CD4-positive, alpha-beta T cell treated with Interleukin-17A for 1 hour (primary cell): Measurements from ENCODE around the gene SERPINA6.
"Not testable (repeated sequence)": the region's sequence is repeated elsewhere in the genome, so short reads cannot be mapped to it uniquely, and the experiment has no call there.

Experiments used
- DNase-seq: peaks from one replicate; pipeline ENCODE4 v3.0.0-alpha.2; 2020

The SERPINA6 gene

DNA sequence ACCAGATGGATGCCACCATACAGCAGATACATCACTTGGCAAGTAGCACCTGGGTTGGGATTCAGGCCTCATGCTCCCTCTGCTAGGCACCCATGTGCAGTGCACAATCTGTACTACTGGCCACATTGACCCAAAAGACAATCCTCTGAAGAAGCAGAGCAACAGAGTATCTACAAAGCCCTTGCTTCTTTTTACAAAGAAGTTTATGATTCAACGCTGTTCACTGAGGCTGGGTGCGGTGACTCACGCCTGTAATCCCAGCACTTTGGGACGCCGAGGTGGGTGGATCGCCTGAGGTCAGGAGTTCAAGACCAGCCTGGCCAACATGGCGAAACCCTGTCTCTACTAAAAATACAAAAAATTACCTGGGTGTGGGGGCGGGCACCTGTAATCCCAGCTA, 31.1 kb upstream of the SERPINA6 start:
- not testable (repeated sequence) for DNase-seq

DNA sequence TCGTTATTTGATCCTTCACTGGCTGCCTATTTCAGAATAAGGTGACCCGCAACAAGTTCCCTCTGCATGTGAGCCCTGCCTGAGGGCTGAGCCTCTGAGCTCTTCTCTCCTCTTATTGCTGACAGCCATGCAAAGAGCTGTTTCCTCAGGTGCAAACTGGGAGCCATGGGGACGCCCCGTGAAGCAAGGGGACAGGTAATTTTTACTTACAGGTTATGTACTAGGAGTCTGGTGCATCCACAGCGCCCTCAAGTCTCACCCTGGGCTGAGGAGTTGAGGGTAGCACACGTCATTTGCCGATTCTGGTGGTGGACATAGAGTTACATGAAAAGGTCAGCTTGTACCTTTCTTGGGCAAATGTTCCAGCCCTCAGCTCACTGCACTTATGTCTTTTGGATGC, 26.1 kb upstream of the SERPINA6 start:
- no peak for DNase-seq

DNA sequence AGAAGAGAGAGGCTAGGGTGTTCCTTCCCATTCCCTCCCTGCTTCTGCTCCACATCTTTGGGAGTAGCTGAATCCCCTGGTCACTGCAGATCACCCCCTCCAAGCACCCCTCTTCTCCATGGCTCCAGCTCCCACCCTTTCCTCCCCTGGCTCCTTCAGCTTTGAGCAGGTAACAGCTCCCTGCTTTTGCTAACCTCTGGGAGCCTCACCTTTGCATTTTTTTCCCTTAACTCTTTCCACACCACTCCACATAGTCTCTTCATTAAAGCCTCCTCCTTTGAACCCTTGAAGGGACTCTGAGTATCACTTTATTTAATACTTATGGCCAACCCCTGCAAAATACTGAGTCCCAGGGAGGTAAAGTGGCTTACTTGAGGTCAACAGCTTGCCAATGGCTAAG, 25.7 kb upstream of the SERPINA6 start:
- DNase-seq, result no peak

DNA sequence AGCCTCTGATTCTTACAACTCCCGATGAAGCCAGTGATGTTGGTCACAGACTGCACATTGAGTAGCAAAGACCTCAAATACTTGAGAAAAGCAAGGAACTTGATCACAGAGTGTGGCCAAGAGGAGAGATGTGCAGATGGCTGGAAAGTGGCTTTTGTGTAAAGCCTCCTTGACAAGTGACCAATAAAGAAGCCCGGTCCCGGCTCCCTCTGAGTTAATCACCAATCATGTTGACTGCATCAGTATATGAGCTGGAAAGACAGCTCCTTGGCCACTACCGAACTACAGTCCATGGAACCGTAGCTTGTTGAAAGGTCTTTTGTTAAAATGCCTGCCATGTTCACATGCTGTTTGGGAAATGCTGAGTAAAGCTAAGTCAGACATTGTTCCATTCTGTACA, 23.7 kb upstream of the SERPINA6 start:
- no peak for DNase-seq

DNA sequence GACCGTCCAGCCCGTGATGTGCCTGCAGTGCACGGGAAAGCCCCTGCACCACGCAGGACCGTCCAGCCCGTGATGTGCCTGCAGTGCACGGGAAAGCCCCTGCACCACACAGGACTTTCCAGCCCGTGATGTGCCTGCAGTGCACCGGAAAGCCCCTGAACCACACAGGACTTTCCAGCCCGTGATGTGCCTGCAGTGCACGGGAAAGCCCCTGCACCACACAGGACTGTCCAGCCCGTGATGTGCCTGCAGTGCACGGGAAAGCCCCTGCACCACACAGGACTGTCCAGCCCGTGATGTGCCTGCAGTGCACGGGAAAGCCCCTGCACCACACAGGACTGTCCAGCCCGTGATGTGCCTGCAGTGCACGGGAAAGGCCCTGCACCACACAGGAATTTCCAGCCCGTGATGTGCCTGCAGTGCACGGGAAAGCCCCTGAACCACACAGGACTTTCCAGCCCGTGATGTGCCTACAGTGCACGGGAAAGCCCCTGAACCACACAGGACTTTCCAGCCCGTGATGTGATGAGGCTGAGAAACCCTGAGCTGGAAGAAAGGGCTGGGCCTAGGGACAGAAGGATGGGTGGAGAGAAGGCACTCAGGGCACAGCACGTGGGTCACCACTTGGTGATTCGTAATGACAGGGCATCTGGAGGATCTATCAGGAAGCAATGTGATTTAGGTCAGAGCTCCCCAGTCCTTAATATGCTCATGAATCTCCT, 23.1 kb upstream of the SERPINA6 start:
- DNase-seq, result peak; percentile 75

DNA sequence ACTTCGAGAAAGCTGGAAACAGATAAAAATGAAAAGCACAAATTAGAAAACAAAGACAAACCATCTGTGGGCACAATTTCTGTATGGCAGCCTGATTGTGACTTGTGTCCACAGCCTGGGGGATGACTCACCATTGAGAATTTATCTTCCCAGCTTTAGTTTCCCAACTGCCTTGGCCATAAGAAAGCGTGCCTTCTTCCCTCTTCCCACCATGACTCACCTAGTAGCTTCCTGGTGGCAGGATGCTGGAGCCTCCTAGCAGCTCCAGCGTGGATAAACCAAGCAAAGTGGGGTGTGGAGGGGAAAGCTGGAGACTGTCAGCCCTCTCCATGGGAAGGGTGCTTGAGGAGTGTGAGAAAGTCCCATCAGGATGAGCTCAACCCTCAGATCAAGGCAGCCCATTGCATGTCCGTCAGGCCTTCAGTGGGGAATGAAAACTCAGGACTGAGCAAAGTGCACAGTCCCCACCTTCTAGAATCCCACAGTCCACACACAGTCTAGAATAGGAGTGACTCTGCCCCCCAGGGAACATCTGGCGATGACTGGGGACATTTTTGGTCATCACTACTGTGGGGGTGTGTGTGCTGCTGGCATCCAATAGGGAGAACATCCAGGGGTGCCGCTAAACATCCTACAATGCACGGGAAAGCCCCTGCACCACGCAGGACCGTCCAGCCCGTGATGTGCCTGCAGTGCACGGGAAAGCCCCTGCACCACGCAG, 22.4 kb upstream of the SERPINA6 start:
- DNase-seq, result no peak

DNA sequence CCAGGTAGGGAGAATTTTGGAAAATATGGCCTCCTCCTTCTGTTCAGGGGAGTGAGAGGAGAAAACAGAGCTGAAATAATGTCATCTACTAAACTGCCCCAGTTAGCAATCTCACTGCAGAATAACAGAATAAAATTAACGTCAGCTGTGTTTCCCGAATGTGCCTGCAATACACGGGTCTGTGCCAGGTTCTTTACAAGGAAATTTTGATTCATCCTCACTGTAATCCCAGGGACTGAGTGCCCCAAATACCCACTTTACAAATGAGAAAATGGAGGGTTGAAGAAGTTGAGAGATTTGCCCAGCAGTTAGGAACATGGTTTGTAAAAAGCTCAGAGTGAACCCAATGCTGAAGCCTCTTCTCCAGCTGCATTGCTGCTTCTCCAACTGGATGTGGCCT, 21.3 kb upstream of the SERPINA6 start:
- no peak for DNase-seq

DNA sequence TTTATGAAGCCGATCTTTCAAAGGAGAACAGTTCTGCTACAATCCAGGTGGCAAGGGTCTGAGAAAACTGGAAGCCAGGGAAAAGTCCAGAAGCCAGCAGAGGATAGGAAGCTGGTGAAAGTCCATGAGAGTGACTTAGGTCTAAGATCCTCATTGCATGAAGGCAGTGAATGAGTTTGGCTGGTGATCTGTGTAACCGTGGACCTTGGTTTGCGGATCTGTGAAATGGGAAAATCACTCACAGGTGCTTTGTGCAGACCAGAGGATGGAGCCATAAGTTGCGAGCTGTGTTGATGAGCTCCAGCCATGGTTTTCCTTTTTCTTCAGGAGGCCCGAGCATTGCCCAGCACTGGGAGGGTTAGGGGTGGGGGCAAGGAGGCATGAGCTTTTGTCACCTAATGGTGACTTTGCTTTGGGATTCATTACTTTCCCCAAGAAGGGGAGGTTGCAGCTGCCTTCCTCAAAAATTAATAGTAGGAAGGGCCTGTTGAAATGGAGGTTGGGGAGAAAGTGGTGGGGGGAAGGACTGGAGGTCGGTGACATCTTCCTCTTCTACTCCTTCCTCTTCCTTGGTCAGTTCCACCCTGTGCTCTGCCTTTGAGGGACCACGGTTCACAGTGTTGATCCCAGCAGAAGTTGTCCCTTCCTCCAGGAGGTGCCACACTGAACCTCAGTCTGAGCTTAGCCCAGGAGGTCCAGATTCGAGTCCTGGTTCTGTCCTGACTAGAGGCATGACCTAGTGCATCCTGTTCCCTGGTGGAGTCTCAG, 20.3 kb upstream of the SERPINA6 start:
- no peak for DNase-seq

DNA sequence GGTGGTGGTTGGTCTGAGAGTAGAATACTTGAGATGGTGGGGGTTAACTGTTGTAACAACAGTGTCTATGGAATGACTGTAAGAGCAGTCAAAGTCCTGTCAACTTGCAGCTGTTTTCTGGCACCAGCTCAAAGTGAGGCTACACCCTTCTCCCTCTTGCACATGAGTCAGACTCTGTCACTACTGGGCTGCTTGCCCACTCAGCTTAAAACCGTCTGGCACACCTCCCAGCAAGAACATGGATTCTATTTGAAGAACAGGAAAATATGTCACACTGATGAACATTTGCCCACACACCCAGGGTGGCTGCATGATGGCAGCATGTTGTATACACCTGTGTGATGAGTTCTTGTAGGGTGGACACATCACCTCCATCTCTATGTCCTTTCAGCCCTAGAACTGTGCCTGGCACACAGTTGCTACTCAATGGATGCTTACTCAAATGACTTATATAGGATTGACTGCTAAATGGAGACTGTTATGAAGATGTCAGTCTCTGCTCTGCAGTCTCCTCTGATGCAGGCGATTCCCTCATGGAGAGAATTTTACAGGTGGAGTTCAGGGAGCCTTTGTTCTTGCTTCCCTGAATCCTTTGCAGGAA, 19.3 kb upstream of the SERPINA6 start:
- DNase-seq, result no peak

DNA sequence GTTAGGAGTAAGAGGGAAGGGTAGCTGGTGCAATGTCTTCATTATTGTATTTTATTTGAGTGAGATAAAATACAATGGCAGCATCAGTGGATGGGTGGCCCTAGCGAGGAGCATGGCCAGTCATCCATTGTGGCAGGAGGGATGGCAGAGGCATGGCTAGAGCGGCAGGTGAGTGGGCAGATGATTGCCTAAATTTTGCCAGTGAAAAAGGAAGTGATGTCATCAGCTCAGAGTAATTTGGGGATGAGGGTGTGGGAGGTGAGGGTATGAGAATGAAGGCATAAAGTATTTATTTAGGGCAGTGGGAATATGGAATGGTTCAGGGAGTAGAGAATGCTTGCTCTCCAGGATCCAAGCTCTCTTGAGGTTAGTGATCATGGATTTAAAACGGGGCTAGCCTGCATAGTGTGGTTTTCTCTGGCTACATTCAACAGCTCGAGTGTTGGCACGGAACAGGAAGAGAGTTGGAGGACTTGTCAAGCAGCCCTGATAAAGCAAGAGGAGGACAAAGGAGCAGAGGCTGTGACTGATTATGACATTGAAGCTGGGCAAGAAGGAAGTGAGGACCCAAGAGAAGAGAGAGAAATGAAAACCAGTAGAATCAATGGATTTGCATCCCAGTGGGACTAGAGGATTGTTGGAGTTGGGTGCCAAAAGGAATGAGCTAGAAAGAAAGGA, 18.7 kb upstream of the SERPINA6 start:
- no peak for DNase-seq

DNA sequence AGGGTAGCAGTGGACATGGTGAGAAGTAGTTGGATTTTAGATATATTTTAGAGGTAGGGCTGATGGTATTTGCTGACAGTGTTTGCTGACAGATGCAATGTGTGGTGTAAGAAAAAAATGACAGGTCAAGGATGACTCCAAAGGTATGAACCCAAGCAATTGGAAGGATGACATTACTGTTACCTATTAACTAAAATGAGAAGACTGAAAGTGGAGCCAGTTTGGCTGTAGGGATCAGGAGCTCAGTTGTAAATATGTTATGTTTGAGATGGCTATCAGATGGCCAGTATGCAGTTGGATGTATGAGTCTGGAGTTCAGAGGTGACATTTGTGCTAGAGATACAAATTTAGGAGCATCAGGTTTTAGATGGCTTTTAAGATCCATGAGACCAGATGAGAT, 17.4 kb upstream of the SERPINA6 start:
- no peak for DNase-seq

DNA sequence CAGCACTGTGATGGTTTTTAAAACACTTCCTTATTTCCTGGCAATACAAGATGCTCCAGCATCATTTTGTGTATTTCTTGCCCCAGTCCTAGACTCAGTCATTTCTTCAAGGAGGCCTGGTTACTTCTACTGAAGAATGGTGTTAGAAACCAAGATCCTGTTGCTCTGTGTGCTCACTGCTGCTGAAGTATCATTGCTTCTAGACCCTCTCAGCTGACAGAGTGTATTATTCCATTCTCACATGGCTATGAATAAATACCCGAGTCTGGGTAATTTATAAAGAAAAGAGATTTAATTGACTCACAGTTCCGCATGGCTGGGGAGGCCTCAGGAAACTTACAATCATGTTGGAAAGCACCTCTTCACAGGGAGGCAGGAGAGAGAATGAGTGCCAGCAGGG, 14.9 kb upstream of the SERPINA6 start:
- no peak for DNase-seq

DNA sequence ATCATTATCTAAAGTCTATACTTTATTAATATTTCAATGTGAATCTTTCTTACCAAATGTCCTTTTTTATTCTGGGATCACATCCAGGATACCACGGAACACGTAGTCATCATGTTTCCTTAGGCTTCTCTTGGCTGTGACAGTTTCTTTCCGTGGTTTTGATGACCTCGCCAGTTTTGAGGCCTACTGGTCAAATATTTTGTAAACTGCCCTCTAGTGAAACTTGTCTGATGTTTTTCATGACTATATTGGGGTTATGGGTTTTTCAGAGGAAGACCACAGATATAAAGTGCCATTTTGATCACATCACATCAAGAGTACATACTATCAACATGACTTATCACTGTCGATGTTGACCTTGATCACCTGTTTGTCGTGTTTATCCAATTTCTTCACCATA, 14.1 kb upstream of the SERPINA6 start:
- DNase-seq, result no peak

DNA sequence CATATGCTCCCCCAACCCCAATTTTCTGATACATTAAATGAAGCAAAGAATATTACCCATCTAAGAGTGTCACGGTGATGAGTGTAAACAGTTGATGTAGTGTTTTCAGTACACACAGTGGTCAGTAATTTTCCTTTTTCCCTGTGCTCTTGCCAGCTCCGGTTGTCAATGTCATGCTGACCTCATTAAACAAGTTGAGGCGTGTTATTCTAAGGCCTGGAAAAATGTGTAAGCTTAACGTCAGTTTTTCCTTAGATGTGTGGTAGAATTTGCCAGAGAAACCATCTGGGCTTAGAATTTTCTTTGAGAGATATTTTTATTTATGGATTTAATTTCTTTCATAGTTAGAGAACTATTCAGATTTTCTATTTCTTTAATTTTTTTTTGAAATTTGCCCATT, 11.7 kb upstream of the SERPINA6 start:
- no peak for DNase-seq

DNA sequence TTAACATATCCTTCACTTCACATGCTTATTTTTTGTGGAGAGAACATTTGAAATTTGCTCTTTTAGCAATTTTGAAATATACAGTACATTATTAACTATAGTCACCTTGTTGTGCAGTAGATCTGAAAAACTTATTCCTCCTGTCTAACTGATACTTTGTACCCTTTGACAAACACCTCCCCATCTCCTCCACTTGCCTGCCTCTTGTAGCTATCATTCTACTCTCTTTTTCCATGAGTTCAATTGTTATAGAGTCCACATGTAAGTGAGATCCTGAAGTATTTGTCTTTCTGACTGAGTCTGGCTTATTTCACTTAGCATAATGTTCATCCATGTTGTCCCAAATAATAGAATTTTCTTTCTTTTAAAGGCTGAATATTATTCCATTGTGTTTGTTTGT, 9.5 kb upstream of the SERPINA6 start:
- DNase-seq, result no peak

DNA sequence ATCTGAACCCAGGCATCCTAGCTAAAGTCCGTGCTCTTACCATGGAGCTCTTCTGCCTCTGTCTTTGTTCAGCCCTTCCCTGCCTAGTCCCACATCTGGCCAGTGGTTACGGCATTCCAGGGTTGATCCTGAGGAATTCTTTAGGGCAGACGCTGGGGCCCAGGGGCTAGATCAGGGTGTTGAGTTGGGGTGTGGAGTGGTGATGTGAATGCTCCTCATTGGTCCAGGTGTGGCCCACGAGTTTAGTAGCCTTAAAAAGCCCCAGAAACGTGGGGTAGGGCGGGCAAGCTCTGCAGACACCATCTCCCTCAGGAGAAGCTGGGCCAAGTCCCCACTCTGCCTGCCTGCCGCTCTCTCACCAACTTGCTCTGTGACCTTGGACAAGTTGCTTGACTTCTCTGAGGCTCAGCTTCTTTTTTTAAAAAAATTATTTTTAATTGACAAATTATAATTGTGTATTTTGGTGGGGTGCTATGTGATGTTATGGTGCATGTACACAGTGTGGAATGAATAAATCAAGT, 9.0 kb upstream of the SERPINA6 start:
- DNase-seq, result no peak

DNA sequence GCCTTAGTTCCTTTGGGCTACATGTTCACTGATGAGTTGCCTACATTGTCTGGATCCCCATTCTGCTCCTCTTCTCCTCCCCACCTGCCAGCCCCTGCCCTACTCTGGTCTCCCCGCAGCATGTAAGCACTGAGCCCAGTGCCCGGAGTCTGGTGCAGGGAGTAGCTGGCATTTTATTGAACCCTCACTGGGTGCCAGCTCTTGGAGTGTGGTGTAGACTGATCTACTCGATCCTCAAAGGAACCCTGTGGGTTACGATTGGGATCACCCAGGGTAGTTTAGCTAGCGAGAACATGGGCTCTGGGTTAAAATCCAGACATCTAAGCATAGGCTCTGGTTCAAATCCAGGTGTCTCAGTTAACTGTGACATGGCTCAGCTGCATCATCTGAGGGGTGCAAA, 8.3 kb upstream of the SERPINA6 start:
- DNase-seq, result no peak

DNA sequence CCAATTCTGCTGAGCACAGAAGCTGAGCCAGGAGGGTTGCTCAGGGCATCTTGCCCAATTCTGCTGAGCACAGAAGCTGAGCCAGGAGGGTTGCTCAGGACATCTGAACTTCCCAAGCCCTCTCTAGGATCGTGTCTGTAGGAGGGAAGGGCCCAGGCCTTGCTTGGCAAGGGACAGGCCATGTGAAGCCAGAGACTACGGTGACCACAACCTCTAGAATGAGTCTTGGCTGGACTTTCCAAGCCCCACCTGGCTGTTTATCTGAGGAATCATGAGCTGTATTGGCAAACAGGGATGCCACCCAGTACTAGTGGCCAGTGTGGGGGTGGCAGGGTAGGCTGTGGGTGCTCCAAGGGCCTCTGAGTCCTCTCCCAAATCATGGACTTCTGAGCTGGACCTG, 7.7 kb upstream of the SERPINA6 start:
- DNase-seq, result no peak

DNA sequence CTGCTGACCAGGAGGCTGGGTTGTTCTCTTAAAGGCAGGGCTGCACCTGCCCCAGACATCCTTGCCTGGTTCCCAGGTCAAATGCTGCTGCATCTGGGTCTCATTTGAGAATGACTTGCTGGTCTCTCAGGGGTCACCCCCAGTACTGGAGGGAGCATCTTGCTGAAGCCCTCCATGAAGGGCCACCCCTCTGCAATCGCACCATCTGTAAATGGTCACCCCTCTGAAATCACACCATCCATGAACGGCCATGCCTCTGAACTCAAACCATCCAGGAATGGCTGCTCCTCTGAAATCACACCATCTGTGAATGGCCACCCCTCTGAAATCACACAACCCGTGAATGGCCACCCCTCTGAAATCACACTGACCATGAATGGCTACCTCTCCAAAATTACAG, 7.3 kb upstream of the SERPINA6 start:
- no peak for DNase-seq

DNA sequence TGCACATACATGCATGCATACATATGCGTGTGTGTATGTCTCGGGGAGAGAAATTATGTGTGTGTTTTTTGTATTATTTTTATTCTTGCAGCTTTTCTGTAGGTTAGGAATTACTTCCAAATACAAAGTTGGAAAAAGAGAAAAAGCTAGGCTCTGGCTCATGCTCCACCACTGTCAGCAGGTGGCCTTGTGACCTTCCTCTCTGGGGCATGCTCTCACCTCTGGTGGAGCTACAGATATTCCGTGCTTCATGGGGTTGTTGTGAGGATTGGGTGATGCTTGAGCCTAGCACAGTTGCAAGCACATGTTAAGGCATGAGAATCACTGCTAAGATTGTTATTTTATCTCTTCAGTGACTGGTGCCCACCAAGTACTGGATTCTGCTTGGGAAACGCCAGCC, 6.7 kb upstream of the SERPINA6 start:
- DNase-seq, result no peak

DNA sequence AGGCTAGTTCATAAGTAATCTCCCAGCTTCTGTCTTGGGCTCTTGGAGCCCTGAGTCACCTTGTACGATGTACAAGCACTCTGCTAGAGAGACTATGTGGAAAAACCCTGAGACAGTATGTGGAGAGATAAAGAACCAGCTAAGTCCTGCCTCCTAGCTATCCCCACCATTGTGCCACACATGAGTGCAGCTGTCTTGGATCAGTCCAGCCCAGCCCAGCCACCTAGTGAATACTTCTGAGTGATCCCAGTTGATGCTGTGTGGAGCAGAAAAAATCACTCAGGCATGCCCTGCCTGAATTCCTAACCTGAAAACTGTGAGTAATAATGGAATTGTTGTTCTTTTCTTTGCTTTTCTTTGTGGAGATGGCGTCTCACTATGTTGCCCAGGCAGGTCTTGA, 5.1 kb upstream of the SERPINA6 start:
- no peak for DNase-seq

DNA sequence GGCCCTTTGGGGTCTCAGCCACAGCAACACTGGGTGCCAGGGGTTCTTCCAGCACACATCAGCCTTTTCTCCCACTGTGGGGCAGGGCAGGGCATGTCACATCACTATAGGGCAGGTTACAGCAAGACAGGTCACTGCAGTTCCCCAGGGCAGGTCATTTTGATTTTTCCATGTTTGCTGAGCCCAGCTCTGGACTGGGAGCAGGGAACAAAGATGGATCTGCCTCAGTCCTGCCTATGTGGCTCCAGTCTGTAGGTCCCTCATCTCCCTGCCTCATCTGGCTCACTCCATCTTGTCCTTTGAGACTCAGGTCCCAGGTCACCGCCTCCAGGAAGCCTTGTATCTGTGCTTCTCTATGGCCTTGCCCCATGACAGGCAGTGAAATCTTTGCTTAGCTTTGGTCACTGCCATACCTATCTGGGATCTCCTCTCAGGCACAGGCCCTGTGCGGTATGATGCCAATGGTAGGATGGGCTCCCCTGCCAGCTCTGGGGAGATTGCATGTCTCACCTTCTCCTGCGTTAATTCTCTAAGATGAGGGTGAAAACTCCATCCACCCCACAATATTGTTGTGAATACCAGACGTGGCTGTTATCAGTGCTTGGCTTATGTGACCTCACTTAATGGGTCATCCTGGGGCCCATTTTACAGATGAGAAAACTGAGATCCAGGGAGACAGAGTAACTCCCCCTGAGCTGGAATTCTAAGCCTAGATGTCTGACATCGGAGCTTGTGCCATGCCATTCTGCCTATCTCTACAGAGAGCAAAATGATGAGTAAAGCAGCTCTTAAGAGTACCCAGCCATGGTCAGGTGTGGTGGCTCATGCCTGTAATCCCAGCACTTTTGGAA, 1.5 kb downstream of the SERPINA6 start:
- DNase-seq, result no peak
